ENCODE measurements around the gene WFIKKN1.

The WFIKKN1 gene

DNA sequence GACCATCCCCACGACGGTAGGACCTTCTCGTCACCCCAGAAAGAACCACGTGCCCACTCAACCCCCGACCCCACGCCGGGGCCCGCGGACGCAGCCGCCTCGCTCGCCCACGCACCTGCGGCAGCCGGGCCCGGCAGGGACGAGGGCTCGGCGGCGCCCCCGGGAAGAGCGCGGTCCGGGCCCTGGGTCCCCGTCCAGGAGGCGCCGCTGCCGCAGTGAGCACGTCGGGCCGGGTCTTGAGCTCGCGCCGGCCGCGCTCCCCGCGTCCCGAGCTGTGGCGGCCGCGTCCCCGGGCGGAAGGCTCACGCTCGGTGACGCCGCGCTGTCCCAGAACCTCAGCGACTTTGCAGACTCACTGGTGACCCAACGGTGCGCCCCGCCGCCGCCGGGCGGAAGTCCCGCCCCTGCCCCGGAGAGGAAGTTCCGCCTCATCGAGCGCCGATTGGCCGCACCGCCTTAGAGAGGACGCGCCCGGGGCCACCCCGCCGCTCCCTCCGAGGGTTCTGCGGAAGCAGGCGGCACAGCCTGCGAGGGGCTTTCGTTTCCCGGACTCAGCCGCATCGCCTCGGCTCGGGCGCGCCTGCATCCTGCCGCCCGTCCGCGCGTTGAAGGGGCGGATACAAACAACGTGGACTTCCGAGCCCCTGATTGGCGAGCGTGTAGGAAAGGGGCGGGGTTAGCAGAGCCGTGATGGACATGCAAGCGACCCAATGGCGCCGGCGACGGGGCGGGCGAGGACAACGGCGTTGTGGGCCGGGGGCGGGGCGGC, 41.7 kb upstream of the WFIKKN1 start:
- no peak for TF ChIP-seq EZH2 (IDR thresholded peaks at IDR 0.05; ENCODE audit: borderline replicate concordance, low read length)
- TF ChIP-seq, protein P1, sequence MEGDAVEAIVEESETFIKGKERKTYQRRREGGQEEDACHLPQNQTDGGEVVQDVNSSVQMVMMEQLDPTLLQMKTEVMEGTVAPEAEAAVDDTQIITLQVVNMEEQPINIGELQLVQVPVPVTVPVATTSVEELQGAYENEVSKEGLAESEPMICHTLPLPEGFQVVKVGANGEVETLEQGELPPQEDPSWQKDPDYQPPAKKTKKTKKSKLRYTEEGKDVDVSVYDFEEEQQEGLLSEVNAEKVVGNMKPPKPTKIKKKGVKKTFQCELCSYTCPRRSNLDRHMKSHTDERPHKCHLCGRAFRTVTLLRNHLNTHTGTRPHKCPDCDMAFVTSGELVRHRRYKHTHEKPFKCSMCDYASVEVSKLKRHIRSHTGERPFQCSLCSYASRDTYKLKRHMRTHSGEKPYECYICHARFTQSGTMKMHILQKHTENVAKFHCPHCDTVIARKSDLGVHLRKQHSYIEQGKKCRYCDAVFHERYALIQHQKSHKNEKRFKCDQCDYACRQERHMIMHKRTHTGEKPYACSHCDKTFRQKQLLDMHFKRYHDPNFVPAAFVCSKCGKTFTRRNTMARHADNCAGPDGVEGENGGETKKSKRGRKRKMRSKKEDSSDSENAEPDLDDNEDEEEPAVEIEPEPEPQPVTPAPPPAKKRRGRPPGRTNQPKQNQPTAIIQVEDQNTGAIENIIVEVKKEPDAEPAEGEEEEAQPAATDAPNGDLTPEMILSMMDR (IDR thresholded peaks at IDR 0.05; ENCODE audit: low read length): no peak
- peaks cover 37% of the 10 kb centered on the region for H3K4me1 ChIP-seq (ENCODE audit: insufficient read depth, low read length, severe bottlenecking)

DNA sequence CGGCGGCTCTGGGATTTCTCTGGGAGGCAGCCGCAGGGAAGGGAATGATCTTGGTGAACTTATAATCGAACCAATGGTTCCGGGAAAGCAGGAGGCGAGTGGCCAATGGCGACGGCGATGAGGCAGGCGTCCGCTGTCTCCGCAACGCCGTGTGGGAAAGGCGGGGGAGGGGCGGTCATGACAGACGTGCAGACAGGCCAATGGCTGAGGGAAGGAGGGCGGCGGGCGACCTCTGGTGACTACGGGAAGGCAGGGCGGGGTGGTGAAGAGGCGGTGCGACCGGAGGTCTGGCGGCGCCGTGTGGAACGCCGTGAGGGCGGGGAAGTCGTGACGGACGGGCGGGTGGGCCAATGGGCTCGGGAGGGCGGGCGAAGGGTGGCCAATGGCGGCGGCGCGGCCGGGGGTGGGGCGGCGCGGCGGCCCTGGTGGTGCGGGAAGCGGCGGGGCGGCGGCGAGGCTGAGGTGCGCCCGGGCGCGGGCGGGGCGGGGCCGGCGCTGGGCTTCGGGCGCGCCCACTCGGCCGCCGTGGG, 41.1 kb upstream of the WFIKKN1 start, which contains the start of gene RAB40C:
RAB40C (plus strand) TSS at position 409 of the 530 bp plus-strand sequence. CDS start 226 bp downstream, outside the sequence.
- TF ChIP-seq, protein P1 (IDR thresholded peaks at IDR 0.05; ENCODE audit: low read length): no peak
- TF ChIP-seq EZH2 (IDR thresholded peaks at IDR 0.05; ENCODE audit: borderline replicate concordance, low read length): no peak
- H4K20me1 ChIP-seq (ENCODE audit: insufficient read depth, low read length): no peaks in the 10 kb centered on the region
- H3K9ac ChIP-seq (ENCODE audit: low read length): peak within 1 kb of the TSS; percentile 89
- H3K9me2 ChIP-seq (ENCODE audit: low read depth, low read length): no peaks in the 10 kb centered on the region
- peak within 1 kb of the TSS; percentile 81 for H3K27ac ChIP-seq (ENCODE audit: low read depth, low read length, poor library complexity, severe bottlenecking)
- no peaks in the 10 kb centered on the region for H3K36me3 ChIP-seq (ENCODE audit: insufficient read depth, low read length)
- peak within 1 kb of the TSS; percentile 97 for H3K4me2 ChIP-seq (ENCODE audit: low read length)
- H3K4me3 ChIP-seq (ENCODE audit: low read depth, low read length, poor library complexity, severe bottlenecking): peak within 1 kb of the TSS; percentile 88
- H3K79me2 ChIP-seq (ENCODE audit: insufficient read depth, low read length): no peaks in the 10 kb centered on the region
- H3K4me1 ChIP-seq (ENCODE audit: insufficient read depth, low read length, severe bottlenecking): peaks cover 37% of the 10 kb centered on the region
- H3F3A ChIP-seq (ENCODE audit: insufficient read depth, low read length): no peaks in the 10 kb centered on the region
- H3K9me3 ChIP-seq (ENCODE audit: low read length): no peaks in the 10 kb centered on the region
- no peaks in the 10 kb centered on the region for H3K27me3 ChIP-seq (ENCODE audit: insufficient read depth, low read length)
- H2AFZ ChIP-seq (ENCODE audit: low read length): no peak within 1 kb of the TSS

More for the DNA sequence above, 41.7 kb upstream of the WFIKKN1 start:
- Histone ChIP-seq H3K4me3 (ENCODE audit: low read depth, low read length, poor library complexity, severe bottlenecking) (peak overlapping the region; percentile 84), H3K9me2 (ENCODE audit: low read depth, low read length) (no peaks in the 10 kb centered on the region), H4K20me1 (ENCODE audit: insufficient read depth, low read length) (no peaks in the 10 kb centered on the region), H2AFZ (ENCODE audit: low read length) (no peak overlapping the region), H3K27ac (ENCODE audit: low read depth, low read length, poor library complexity, severe bottlenecking) (peak overlapping the region; percentile 81), H3K36me3 (ENCODE audit: insufficient read depth, low read length) (no peaks in the 10 kb centered on the region), H3F3A (ENCODE audit: insufficient read depth, low read length) (no peaks in the 10 kb centered on the region), H3K9ac (ENCODE audit: low read length) (peak overlapping the region; percentile 89), H3K27me3 (ENCODE audit: insufficient read depth, low read length) (no peaks in the 10 kb centered on the region), H3K4me2 (ENCODE audit: low read length) (peak overlapping the region; percentile 75), H3K9me3 (ENCODE audit: low read length) (no peaks in the 10 kb centered on the region), H3K79me2 (ENCODE audit: insufficient read depth, low read length) (no peaks in the 10 kb centered on the region)

DNA sequence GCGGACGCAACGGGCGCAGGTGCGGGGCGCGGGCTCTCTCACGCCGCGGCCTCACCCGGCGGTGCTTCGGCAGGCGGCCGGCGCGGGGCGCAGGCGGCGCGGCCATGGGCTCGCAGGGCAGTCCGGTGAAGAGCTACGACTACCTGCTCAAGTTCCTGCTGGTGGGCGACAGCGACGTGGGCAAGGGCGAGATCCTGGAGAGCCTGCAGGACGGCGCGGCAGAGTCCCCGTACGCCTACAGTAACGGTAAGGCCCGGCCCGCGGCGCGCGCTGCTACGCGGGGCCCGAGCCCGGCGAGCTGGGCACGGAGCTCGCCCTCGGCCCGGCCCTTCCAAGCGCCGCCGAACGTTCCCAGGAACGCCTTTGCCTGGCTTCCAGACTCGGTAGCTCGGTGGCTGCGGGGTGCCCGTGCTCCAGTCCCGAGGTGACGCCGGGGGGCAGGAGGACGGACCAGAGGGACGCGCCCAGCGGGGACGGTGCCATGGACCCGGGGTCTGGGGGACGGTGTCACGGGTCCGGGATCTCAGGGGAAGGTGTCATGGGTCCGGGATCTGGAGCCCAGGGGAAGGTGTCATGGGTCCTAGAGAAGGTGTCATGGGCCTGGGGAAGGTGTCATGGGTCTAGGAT, 40.5 kb upstream of the WFIKKN1 start:
- peak overlapping the region; percentile 97 for H3K4me2 ChIP-seq (ENCODE audit: low read length)
- H2AFZ ChIP-seq (ENCODE audit: low read length): no peak overlapping the region
- peak overlapping the region; percentile 88 for H3K4me3 ChIP-seq (ENCODE audit: low read depth, low read length, poor library complexity, severe bottlenecking)
- no peak overlapping the region for H3K27ac ChIP-seq (ENCODE audit: low read depth, low read length, poor library complexity, severe bottlenecking)
- no peaks in the 10 kb centered on the region for H3K9me2 ChIP-seq (ENCODE audit: low read depth, low read length)
- H3K36me3 ChIP-seq (ENCODE audit: insufficient read depth, low read length): no peaks in the 10 kb centered on the region
- TF ChIP-seq EZH2 (IDR thresholded peaks at IDR 0.05; ENCODE audit: borderline replicate concordance, low read length): no peak
- TF ChIP-seq, protein P1 (IDR thresholded peaks at IDR 0.05; ENCODE audit: low read length): no peak
- H3K4me1 ChIP-seq (ENCODE audit: insufficient read depth, low read length, severe bottlenecking): peaks cover 37% of the 10 kb centered on the region
- no peaks in the 10 kb centered on the region for H3K79me2 ChIP-seq (ENCODE audit: insufficient read depth, low read length)
- H4K20me1 ChIP-seq (ENCODE audit: insufficient read depth, low read length): no peaks in the 10 kb centered on the region
- no peaks in the 10 kb centered on the region for H3F3A ChIP-seq (ENCODE audit: insufficient read depth, low read length)
- no peaks in the 10 kb centered on the region for H3K9me3 ChIP-seq (ENCODE audit: low read length)
- no peaks in the 10 kb centered on the region for H3K27me3 ChIP-seq (ENCODE audit: insufficient read depth, low read length)
- peak overlapping the region; percentile 87 for H3K9ac ChIP-seq (ENCODE audit: low read length)
